Endothelial cell of hepatic sinusoid (primary cell): ENCODE data around the gene GABRB3.

Source experiments
- in situ Hi-C: cut with HindIII; loops from 2 replicates; pipeline ENCODE4 v1.10.0; 2017; ENCODE audit warnings: low sequenced_read_pairs

The GABRB3 gene

DNA sequence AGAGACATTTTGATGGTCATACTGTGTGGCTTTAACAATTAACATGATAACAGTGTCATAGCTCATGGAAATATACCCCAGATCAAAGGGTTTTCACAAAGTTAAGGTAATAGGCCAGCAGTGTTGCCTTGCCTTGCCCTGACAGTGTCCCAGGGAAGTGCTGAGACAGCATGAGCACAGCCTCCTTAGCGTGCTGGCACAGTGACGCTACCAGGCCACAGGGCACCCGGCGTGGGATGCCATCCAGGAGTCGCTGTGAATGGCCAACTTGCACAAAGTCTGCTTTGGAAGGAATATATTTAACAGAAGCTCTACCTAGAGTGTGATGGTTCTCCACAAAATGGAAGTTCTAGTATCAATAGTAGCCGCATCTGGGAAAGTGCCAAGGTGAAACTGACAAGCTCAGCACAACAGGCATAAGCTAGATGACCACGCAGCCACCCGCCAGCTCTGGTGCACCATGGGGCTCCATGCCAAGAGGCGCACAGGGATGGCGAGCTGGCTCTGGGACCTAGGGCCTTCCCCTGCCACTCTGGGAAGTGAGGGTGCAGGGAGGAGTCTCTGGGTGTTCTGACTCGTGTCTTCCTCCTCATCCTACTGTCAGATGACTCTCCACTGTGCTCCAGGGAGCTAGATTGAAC is 86.2 kb downstream of the GABRB3 start:
- in situ Hi-C loops, result no loop called here

DNA sequence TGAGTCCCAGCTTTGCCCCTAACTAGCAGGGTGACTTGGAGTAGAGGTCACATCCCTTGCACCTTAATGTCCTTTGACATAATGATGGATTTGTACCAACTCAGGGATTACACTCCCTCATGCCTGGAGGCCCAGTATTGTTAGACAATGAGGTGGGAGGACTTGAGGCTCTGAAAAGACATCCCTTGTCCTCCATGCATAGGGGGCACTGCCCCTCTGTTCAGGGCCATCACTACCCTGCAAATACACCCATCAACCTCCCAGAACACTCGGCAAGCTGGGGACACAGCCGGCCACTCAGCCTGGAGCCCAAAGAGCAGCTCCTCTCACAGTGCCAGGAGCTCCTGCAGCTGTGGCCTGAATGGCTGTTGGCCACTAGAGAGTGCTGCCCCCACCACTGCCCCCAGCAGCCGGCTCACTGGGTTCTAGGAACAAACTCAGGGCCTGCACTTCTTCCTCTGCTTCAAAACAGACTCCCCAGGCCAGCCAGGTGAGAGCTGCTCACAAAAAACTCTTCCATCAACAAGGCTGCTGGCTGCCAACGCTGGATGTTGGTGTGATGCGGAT is 90.2 kb downstream of the GABRB3 start:
- in situ Hi-C loops, result no loop called here

DNA sequence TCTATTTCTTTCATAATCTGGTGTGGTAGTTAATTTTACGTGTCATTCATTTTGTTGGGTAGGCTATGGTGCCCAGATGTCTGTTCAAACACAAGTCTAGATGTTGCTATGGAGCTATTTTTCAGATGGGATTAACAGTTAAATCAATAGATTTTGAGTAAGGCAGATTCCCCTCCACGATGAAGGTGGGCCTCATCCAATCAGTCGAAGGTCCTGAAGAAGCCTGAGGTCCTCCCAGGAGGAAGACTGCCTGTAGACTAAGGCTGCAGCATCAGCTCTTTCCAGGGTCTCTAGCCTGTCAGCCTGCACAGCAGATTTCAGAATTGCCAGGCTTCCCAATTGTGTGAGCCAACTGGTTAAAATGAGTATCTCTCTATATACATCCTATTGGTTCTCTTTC is 92.9 kb downstream of the GABRB3 start:
- in situ Hi-C loops, result no loop called here

DNA sequence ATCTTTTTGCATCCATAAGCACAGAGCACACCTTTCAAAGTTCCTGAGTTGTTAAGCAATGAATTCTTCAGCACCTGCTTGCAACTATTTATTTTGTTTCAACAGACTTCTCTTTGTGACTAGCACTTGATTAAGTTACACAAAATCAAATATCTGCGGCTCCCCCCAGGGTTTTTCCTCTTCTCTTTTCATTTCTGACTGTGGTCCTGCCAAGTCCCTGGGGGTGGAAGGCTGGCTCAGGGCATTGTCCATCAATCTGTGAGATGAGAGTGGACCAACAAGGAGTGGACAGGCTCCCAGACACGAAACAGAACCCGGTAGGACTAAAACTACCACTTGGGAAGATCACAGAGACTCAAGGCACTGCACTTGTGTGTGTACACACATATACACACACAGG is 96.8 kb downstream of the GABRB3 start:
- in situ Hi-C loops, result no loop called here

DNA sequence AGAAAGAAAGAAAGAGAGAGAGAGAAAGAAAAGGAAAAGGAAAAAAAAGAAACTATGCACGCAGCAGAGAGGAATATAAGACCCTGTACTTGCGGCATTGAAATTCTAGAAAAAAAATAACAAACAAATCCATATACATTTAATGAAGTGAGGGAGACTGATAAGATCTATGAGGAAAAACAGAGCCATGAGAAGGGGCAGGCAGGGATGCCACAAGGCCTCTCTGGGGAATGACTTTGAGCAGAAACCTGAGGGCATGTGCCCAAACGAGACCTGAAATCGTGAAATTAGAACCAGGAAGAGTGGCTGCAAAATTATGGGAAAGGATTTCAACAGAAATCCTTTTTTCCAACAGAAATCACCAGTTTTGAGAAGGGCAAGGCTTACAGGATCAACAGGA is 98.4 kb downstream of the GABRB3 start:
- in situ Hi-C loops, result no loop called here

DNA sequence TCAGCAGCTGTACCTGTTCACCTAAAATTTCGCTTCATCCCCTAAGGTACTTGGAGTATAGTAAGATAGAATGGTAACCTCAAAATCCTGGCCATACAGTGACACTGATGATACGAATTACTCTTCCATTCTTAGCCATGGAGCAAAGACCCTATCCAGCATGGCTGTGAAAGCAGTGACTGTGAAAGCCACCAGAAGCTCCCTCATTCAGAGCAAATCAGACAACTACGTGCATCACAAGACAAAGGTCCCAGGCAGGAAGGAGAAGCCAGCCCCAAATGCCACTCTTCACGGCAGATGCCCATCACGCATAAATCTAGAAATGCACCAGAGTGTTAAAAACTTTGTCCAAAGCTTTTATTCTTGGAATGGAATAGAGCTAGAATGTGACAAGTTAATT is 99.4 kb downstream of the GABRB3 start:
- in situ Hi-C loops, result no loop called here

DNA sequence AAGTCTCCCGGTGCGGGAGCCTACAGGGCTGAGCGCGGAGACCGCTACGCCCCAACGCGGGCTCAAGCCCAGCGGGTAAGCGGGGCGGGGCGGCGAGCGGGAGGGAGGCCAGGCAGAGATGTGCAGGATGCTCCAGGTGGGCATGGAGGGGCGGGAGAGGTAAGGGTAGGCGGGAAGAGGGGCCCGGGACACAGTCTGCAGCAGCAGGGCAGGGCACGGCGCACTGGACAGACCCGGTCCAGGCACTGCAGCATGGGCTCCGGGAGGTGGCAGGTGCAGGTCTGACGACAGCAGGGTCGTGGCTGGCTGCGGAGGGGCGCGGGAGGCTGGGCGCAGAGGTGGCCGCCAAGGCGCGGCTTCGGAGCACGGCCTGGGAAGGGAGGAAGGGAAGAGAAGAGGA is 102.8 kb downstream of the GABRB3 start:
- in situ Hi-C loops, result no loop called here

DNA sequence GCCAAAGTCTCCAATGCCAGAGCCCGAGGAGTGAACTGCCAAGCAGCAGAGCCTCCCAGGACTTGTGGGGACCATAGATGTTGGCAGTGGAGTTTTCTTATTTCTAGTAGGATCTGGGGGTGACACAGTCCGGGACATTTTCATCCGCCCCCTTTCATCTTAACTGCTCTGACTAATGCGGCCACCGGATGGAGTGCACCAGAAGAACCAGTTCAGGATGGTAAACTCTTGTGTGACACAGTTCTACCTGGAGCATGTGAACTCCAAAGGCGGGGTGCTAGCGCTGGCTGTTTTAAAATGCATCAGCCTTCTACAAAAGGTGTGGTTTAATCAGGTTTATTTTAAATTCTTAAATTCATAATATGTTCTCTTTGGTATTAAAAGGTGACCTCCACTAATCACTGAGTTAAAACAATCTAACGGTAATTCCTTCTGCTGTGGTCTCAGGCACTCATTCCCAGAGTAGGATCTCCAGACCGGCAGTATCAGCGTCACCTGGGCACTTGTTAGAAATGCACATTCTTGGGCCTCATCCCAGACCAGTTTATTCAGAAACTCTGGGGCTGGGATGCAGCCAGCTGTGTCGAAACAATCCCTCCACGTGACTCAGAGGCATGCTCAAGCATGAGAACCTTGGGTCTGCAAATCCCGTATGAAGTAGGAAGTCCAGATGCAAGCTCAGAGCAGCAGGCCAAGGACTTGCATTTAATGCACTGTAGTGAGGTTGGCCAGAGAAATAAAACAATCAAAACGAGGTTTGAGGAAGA is 105.5 kb downstream of the GABRB3 start:
- in situ Hi-C loops, result no loop called here

DNA sequence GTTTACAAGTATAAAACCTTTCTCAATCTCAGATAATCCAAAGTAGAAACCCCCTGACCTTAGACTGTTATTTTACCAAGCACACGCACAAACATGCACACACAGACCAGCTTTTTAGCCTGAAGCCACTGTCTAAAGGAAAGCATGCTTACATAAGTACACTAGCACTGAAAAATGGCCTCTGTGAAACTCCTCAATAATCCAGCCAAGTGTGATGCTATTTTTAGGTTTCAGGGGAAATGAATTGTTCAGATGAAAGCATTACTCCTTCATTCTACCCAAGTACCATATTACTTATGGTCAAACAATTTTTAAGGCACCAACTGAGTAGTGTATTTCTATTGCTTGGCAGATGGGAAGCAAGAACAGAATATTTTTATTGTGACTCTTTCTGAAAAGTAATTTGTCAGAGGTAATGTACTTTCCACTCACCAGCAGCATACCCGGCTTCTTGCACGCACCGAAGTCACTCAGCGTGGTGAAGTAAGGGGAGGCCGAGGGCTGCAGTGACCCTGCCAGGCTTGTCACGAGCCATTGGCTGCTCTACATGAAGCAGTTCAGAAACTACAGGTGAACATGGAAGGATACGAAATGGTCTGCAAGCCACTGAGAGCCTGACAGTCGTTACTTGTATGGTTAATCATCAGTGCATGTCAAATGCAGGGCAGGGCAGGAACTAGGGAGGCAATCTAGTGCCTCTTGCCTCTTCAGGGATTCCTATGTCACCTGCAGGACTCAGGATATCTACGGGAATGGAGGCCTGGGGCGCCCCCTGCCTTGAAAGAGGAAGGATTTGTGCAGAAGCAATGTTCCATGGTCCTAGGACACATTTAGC is 106.7 kb downstream of the GABRB3 start:
- in situ Hi-C loops, result no loop called here

DNA sequence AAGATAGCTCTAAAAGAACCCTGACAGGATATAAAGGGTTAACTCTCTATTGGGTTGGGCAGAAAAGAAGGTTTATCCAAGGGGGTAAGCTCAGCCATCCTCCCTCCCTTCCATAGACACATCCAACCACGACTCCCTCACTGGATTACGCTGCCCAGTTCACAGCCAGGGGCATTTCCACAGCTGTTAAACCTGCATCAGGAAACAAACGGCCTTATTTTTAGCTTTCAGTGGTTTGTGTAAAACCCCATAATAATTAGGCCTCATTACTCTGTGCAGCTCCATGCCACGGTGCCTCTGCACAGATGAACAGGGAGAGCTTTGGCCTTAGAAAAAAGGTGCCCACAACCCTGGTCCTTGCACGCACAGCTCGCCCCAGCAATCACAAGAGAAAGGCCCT is 110.6 kb downstream of the GABRB3 start:
- in situ Hi-C loops, result no loop called here

DNA sequence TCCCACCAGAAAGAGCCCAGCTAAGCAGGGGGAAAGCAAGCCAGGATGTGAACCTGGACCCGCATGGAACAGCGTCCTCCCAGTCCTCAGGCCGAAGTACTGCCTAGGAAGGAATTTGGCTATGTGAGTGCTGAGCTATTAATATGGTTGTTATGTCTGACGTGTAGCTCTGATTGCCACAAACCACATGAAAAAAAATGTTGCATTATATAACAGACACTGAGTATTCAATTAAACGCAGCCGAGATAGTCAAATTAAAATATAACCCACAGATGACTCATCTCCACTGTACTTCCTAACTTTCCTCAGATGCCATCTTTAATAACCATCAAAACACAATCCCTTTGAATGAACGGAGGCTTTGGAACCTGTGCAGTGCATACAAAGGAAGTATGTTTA is 111.1 kb downstream of the GABRB3 start:
- in situ Hi-C loops, result no loop called here

DNA sequence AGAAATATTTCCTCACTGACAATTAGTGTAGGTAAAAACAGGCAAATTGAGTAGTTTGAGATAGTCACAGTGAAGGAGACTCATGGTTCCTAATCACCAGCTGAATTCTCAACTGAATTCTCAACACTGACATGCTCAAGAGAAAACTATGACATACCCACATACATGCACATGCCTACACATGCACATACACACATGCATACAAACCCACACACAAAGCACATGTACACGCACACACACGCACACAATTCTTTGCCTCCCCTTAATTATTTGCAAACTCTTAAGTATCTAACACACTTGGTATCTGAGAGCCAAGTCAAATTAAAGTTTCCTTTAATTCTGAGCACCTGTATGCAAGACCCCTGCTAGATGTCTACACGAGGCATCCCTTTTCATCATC is 111.8 kb downstream of the GABRB3 start:
- in situ Hi-C loops, result no loop called here

DNA sequence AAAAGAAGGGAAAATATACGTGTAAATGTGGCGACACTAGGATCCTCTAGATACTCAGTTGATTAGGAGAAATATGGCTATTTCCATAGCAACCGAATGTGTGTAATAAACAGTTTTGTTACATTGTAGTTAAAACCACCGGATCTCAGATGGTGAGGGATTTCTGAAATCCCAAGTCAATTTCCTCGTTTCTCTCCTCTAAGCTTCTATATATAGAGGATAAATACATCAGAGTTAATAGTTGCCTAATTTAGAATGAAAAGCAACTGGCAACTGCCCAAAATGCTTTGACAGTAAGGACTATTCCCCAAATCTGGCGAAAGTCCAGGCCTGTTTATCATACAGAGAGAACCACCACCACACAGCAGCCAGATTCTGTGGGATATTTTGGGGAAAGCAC is 112.6 kb downstream of the GABRB3 start:
- in situ Hi-C loops, result no loop called here

DNA sequence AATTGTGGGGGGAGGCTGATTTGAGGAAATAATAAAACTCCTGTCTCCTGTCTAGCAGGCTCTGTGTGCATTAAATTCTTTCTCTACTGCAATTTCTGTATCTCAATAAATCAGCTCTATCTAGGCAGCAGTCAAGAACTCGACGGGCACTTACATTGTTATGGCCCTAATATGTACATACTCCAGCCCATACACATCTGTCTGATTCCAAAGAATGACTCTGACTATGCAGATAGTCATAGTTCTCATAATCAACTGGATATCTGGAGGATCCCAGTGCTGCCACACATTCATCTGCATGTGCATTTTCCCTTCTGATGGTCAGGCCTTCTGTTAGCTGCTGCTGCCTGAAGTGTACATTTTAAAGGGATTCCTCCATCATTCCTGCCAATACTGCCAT is 114.6 kb downstream of the GABRB3 start:
- in situ Hi-C loops, result no loop called here

DNA sequence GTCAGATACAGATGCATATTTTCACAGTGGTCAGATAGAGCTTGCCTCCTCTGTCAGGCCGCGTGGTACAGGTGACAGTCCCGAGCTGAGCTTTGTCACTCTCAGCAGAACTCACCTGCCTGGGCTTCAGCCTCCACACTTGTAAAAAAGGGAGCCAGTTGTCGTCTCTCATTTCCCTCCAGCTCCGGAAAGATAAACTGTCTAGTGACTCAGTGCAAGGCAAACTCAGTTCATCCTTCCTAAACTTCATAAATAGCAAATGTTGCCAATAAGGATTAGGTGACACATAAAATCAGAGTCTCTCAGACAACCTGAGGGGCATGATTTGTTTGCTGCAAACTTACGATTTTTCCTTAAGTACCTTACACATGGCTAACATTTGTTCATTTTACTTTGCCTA is 116.8 kb downstream of the GABRB3 start:
- in situ Hi-C loops, result no loop called here

DNA sequence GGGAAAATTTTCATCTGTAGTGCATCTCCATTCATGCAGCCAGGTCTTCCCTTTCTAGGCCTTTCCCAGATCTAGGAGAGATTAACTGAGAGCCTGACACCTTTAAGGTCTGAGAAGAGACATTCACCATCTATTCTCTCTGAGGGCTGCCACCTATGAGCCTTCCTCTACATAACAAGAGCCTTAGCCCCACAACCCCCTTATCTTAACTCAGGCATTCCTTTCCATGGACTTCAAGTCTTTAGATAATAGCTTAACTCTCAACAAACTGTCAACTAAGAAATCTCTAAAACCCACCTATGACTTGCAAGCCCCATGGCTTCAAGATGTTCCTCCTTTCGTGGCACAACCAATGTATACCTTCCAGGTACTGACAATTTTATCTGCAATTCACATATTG is 121.0 kb downstream of the GABRB3 start:
- in situ Hi-C loops, result no loop called here

DNA sequence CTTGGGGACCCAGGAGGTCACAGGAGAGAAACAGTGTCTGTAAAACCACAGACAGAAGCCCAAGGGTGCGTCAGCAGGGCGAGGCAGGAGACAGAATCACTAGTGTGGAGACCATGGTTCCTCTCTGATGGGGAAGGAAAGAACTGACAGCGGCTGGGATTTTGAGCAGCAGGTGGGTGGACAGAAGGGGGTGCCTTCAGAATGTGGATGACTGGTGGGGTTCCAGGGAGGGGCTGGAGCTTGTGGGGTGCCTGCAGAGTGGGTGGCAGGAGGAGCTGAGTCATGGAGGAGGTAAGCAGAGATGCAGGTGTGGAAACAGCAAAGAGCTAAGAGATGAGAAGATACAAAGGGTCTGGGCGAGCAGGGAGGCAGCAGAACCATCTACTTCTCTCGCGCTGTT is 124.2 kb downstream of the GABRB3 start:
- in situ Hi-C loops, result no loop called here

DNA sequence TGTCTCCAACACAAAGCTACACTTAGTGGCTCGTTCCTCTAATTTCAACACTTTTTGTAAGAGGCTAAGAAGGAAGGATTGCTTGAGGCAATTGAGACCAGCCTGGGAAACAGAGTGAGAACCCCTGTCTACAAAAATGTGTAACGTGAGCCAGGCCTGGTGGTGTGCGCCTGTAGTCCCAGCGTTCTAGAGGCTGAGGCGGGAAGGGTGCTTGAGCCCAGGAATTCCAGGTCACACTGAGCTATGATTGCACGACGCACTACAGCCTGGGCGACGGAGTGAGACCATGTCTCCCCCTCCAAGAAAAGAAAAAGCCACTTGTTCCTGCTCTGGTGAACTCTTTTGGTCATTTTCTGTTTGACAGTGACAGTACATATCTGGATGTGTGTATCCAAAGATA is 127.9 kb downstream of the GABRB3 start:
- in situ Hi-C loops, result no loop called here

DNA sequence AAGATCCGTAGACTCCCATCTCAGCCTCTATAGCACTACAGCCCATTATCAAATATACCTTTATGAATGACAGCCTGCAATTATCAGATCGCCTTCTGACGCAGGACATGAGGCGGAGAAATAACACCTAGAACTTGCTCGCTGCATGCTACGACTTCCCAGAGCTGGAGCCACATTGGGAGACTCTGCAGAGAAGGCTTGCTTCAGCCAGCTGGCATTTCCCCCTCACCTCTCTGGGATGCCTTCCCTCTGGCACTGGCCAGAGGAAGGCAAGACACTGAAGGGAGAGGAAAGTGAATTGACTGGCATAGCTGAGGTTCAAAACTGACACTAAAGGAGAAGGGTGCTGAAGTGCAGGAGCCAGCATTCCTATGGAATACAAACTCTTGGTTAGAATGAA is 131.7 kb downstream of the GABRB3 start:
- in situ Hi-C loops, result no loop called here

DNA sequence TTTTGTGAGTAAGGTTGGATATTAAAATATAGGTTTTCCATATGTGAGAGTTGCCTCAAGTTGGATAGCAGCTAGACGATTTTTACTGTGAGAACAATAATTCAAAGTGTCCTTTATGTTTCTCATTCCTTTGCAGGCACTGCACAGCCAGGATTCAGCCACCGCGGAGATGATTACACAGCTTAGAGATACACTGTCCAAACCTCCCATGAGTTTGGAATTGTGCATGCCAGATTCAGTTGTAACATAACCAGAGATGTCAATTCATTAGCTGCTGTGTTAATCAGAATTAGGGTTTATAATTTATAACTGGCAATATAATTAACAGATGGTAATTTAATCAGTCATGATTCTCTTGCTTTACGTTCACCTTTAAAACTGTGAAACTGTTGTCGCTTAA is 132.3 kb downstream of the GABRB3 start:
- in situ Hi-C loops, result no loop called here

DNA sequence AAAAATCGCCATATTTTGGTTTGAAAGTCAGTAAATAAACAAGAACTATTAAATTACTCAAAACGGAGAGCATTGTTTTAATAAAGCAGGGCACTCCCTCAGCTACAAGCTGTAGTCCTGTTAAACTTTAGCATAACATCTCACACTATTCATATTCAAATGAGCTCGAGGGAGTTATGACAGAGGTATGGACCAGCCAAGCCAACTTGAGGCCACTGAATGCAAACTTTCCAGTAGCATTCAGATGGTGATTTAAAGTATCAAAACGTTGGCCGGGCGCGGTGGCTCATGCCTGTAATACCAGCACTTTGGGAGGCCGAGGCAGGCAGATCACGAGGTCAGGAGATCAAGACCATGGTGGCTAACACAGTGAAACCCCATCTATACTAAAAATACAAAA is 132.9 kb downstream of the GABRB3 start:
- in situ Hi-C loops, result no loop called here

DNA sequence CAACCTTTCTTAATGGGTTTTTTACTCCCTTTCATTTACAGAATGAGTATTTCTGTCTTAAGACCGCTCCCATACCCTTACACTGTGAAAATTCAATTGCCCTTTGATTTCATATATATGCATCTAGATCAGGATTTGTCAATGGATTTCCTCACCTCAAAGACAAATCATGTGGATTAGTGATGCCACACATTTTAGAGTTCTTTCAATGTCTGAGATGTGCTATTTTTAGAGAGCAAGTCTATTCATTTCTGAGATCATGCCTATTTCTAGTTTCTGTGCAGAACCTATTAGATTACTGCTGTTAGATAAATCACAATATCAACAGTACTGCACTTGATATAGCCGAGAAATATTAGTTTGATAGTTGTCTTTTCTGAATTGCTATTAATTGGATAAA is 137.3 kb downstream of the GABRB3 start:
- in situ Hi-C loops, result no loop called here
